SK-N-SH (cell line): ENCODE results near the gene CFAP206. TPM values are rescaled to one million over a fixed set of nuclear protein-coding genes. Genes with fewer than 3 reads are reported as not detected.

Source experiments
- FOXM1 ChIP-seq: IDR thresholded peaks from 2 replicates; pipeline ENCODE4 v1.4.0; 2012; ENCODE audit warnings: low read depth, mild to moderate bottlenecking
- polyA plus RNA-seq, 3 experiments: library from polyadenylated mRNA; depleted of rRNA; stranded (reverse); fragments of >200 nt; gene quantifications; 2 replicates each; pipeline ENCODE4 v1.2.3, GENCODE V29; 2012
- small RNA-seq, 7 experiments: library from RNA; depleted of rRNA; stranded (forward); fragments of <200 nt; gene quantifications; one replicate each; pipeline ENCODE3, GENCODE V24; 2012
- TF ChIP-seq, protein P1 (sequence below): fragments of 150-350 bp; IDR thresholded peaks from 2 replicates; pipeline ENCODE4 v1.6.1; 2016; ENCODE audit warnings: mild to moderate bottlenecking, low read depth, low read length

CFAP206 gene
- polyA plus RNA-seq, 1 of the 3 experiments (the other 2 are of a cell fraction) = 0.46 TPM

DNA sequence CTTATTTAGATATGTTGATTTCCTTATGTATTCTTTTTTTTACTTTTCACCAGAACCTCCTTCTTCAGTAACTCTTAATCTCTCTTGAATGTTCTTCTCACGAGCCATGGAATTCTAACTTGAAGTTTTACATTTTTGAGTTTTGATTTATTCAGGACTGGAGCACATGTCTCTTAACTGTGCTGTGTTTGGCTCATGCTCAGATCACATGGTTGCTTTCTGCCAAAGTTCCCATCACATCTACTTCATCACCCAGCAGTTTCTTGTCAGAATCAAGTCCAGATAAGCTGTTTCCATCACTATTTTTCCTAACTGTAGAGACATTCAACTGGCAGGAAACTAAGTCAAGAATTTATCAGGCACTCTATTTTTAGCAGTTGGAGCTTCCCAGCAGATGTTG is 96.7 kb downstream of the CFAP206 start (continued):
- TF ChIP-seq, protein P1, sequence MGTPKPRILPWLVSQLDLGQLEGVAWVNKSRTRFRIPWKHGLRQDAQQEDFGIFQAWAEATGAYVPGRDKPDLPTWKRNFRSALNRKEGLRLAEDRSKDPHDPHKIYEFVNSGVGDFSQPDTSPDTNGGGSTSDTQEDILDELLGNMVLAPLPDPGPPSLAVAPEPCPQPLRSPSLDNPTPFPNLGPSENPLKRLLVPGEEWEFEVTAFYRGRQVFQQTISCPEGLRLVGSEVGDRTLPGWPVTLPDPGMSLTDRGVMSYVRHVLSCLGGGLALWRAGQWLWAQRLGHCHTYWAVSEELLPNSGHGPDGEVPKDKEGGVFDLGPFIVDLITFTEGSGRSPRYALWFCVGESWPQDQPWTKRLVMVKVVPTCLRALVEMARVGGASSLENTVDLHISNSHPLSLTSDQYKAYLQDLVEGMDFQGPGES = no peak
- no peak for TF ChIP-seq FOXM1

Small RNA genes within 50 kb of the gene (small RNA-seq; reads per million reads assigned to genes)
- gene AL049697.2 = 0 reads per million in 7 experiments
- 0 reads per million in 7 experiments for gene RNU6-444P

Other genes starting within 250 kb of the CFAP206 start
- 1.6 and 3.1 TPM in 2 replicates for gene SMIM8, start 85.4 kb upstream of the CFAP206 start, polyA plus RNA-seq (2012; rRNA removed)
- not detected in 2 replicates for gene GJB7, start 78.7 kb upstream of the CFAP206 start, polyA plus RNA-seq (2012; rRNA removed)
- gene C6orf163, start 63.2 kb upstream of the CFAP206 start, polyA plus RNA-seq (2012; rRNA removed) = 0.49 and 0.54 TPM in 2 replicates
- 9.2 and 13.9 TPM in 2 replicates for gene SLC35A1, start 65.0 kb downstream of the CFAP206 start, polyA plus RNA-seq (2012; rRNA removed)
- 7.9 and 11.4 TPM in 2 replicates for gene RARS2, start 182.0 kb downstream of the CFAP206 start, polyA plus RNA-seq (2012; rRNA removed)
- 13.3 and 20.1 TPM in 2 replicates for gene ORC3, start 182.2 kb downstream of the CFAP206 start, polyA plus RNA-seq (2012; rRNA removed)